ENCODE data around the gene SIRT4. TPM values are rescaled to one million over a fixed set of nuclear protein-coding genes. Genes with fewer than 3 reads are reported as not detected.

Gene SIRT4
- total RNA-seq, 4 donors from 2014 or later: 2.5 to 13.2 (median 6.7) TPM

- peaks cover 0 to 5% of the 10 kb centered on the region in 2 donors for H3K4me1 ChIP-seq
- DNase-seq (no peak), ATAC-seq (no peak)
- H3K9me3 ChIP-seq: no peaks in the 10 kb centered on the region
- intact Hi-C loops (cut with DNase I; ENCODE audit: low total_unique reads) (no loop called here), in situ Hi-C loops (cut with MboI; ENCODE audit: low sequenced_read_pairs in 4 of 4) (loop anchor here in 1 of 4 donors (10.0 kb wide), 1 partner anchor 111 kb away; the partner anchor contains the start of gene COX6A1)
- H3K4me3 ChIP-seq: no peak overlapping the region
- no peak for TF ChIP-seq CTCF (IDR thresholded peaks at IDR 0.05 in 4 of 5, conservative IDR thresholded peaks at IDR 0.05 in 1 of 5)
- no peak for TF ChIP-seq POLR2A (IDR thresholded peaks at IDR 0.05)
- no peak overlapping the region for H3K27ac ChIP-seq
- no peaks in the 10 kb centered on the region for H3K27me3 ChIP-seq
- no peaks in the 10 kb centered on the region for H3K36me3 ChIP-seq
Measured at GRCh38 chr12:120323772-120324171, 21.7 kb downstream of the SIRT4 start.

DNA sequence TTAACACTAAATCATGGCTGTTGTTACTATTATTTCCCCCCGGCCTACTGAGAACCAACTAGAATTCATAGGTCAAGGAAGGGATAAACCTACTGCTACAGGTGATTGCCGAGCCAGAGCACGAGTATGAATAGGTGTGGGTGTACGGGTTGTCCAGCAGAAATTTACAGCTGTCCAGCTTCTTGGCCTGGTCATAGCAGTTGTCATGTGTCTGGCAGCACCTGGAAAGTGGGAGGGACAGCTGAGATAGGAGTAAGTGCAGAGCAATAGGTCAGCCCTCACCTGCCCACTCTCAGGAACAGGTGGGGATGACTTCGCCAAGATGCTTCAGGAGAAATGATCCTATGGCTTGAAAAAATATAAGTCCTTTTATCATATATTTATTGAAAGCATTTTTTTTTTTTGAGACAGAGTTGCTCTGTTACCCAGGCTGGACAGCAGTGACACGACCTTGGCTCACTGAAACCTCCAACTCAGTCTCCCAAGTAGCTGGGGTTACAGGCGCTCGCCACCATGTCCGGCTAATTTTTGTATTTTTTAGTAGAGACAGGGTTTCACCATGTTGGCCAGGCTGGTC, 22.8 kb downstream of the SIRT4 start:
- no peak for DNase-seq
- in situ Hi-C loops (cut with MboI; ENCODE audit: low sequenced_read_pairs in 4 of 4): loop anchor here in 1 of 4 donors (10.0 kb wide), 1 partner anchor 110 kb away; the partner anchor contains the start of gene COX6A1
- no peak for ATAC-seq
- no peaks in the 10 kb centered on the region for H3K36me3 ChIP-seq
- no peak overlapping the region for H3K27ac ChIP-seq
- H3K4me3 ChIP-seq: peak overlapping the region in 1 of 4 donors; percentile 59
- peaks cover 0 to 5% of the 10 kb centered on the region in 2 donors for H3K4me1 ChIP-seq
- H3K27me3 ChIP-seq: no peaks in the 10 kb centered on the region
- H3K9me3 ChIP-seq: no peaks in the 10 kb centered on the region
- no peak for TF ChIP-seq CTCF (IDR thresholded peaks at IDR 0.05 in 4 of 5, conservative IDR thresholded peaks at IDR 0.05 in 1 of 5)
- no peak for TF ChIP-seq POLR2A (IDR thresholded peaks at IDR 0.05)
- intact Hi-C loops (cut with DNase I; ENCODE audit: low total_unique reads): loop anchor here (5.0 kb wide), 1 partner anchor 107 kb away; no protein-coding TSS in a partner anchor

GRCh38 chr12:120327593-120327992, 25.5 kb downstream of the SIRT4 start, which contains the start of gene PLA2G1B:
PLA2G1B (minus strand) TSS chr12:120327779; CDS start chr12:120327753, 26 bp downstream.
- intact Hi-C loops (cut with DNase I; ENCODE audit: low total_unique reads): loop anchor here (5.0 kb wide), 1 partner anchor 105 kb away; no protein-coding TSS in a partner anchor

DNA sequence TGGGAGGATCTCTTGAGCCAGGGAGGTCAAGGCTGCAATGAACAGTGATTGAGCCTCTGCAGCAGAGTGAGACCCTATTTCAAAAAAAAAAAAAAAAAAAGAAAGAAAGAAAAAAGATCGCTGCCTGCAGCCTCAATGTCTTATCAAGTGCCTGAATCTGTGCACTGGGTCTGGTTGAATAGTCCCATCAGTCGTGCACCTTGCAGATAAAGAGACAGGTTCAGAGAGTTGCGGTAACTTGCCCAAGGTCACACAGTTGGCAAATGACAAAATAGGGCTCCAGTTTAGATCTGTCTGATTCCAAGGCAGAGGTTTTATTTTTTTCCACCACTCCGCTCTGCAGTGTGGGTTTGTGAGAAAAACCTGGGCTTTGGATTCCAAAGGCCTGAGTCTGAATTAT, 26.1 kb downstream of the SIRT4 start:
- Histone ChIP-seq H3K4me3 (no peak overlapping the region), H3K27ac (no peak overlapping the region), H3K27me3 (no peaks in the 10 kb centered on the region), H3K9me3 (no peaks in the 10 kb centered on the region), H3K4me1 (peaks cover 0 to 5% of the 10 kb centered on the region in 2 donors), H3K36me3 (no peaks in the 10 kb centered on the region)
- in situ Hi-C loops (cut with MboI; ENCODE audit: low sequenced_read_pairs in 4 of 4) (loop anchor here in 1 of 4 donors (10.0 kb wide), 1 partner anchor 107 kb away; the partner anchor contains the start of gene COX6A1), intact Hi-C loops (cut with DNase I; ENCODE audit: low total_unique reads) (loop anchor here (5.0 kb wide), 1 partner anchor 104 kb away; no protein-coding TSS in a partner anchor)
- DNase-seq: no peak
- TF ChIP-seq CTCF (IDR thresholded peaks at IDR 0.05 in 4 of 5, conservative IDR thresholded peaks at IDR 0.05 in 1 of 5) (no peak), POLR2A (IDR thresholded peaks at IDR 0.05) (no peak)
- ATAC-seq: no peak

More at GRCh38 chr12:120327593-120327992, 25.5 kb downstream of the SIRT4 start, which contains the start of gene PLA2G1B:
- H3K27me3 ChIP-seq: no peaks in the 10 kb centered on the region
- H3K4me1 ChIP-seq: peaks cover 0 to 5% of the 10 kb centered on the region in 2 donors
- no peaks in the 10 kb centered on the region for H3K9me3 ChIP-seq
- no peak within 1 kb of the TSS for H3K4me3 ChIP-seq
- in situ Hi-C loops (cut with MboI; ENCODE audit: low sequenced_read_pairs in 4 of 4): loop anchor here in 1 of 4 donors (10.0 kb wide), 1 partner anchor 107 kb away; the partner anchor contains the start of gene COX6A1
- no peak for DNase-seq
- H3K36me3 ChIP-seq: no peaks in the 10 kb centered on the region
- no peak for TF ChIP-seq POLR2A (IDR thresholded peaks at IDR 0.05)
- no peak for TF ChIP-seq CTCF (IDR thresholded peaks at IDR 0.05 in 4 of 5, conservative IDR thresholded peaks at IDR 0.05 in 1 of 5)
- no peak within 1 kb of the TSS for H3K27ac ChIP-seq
- ATAC-seq: no peak

All from gastrocnemius medialis (tissue), 4 donors.